Thoracic aorta (tissue), 2 donors: Measurements from ENCODE around the gene PNPLA6. TPM values are rescaled to one million over a fixed set of nuclear protein-coding genes. Genes with fewer than 3 reads are reported as not detected.
A peak's percentile ranks its signal among the peaks of the same experiment; 100 is the strongest.

Experiments used
- ATAC-seq: fragments of 150-250 bp; one replicate; pipeline ENCODE4 v1.8.0; 2017; ENCODE audit warnings: low read depth; ENCODE audit not compliant: insufficient number of reproducible peaks, low FRiP score
- DNase-seq: peaks from one replicate; pipeline ENCODE4 v3.0.0-alpha.2; 2020; ENCODE audit warnings: low spot score
- H3K27ac ChIP-seq, 2 donors: fragments of 200-600 bp; sonication (generic); 1 replicate in 1 of 2; 2 replicates in 1 of 2; pipeline ENCODE4 v1.5.1; 2016; ENCODE audit warnings: mild to moderate bottlenecking in 2 of 2, moderate library complexity in 2 of 2
- H3K27me3 ChIP-seq: fragments of 200-600 bp; sonication (generic); replicated peaks from 2 replicates; pipeline ENCODE4 v1.6.0; 2016; ENCODE audit warnings: mild to moderate bottlenecking; ENCODE audit not compliant: insufficient read depth
- H3K36me3 ChIP-seq: fragments of 200-600 bp; sonication (generic); one replicate; pipeline ENCODE4 v1.5.1; 2016
- H3K4me1 ChIP-seq, 2 donors: fragments of 200-600 bp; sonication (generic); 1 replicate in 1 of 2; 2 replicates in 1 of 2; pipeline versions ENCODE4 v1.5.1 to v1.6.0; 2016; ENCODE audit warnings: low read depth in 2 of 2, mild to moderate bottlenecking in 1 of 2; ENCODE audit not compliant: control insufficient read depth in 1 of 2
- H3K4me3 ChIP-seq: fragments of 200-600 bp; sonication (generic); 2 replicates; pipeline ENCODE4 v1.5.1; 2016; ENCODE audit warnings: mild to moderate bottlenecking
- H3K9me3 ChIP-seq: fragments of 200-600 bp; sonication (generic); 2 replicates; pipeline ENCODE4 v1.5.1; 2016
- total RNA-seq, 2 donors: library from RNA; depleted of rRNA; stranded (reverse); fragments of >200 nt; gene quantifications; one replicate each; pipeline versions ENCODE4 v1.1.0 to v1.2.3, GENCODE V29; 2016
- TF ChIP-seq, protein P1 (sequence below): fragments of 200-600 bp; sonication (generic); IDR thresholded peaks from one replicate; pipeline ENCODE4 v1.5.1; 2019; ENCODE audit warnings: antibody characterized with exemption

Gene PNPLA6
- total RNA-seq, 2 donors from 2014 or later, result 128 to 143 TPM

DNA sequence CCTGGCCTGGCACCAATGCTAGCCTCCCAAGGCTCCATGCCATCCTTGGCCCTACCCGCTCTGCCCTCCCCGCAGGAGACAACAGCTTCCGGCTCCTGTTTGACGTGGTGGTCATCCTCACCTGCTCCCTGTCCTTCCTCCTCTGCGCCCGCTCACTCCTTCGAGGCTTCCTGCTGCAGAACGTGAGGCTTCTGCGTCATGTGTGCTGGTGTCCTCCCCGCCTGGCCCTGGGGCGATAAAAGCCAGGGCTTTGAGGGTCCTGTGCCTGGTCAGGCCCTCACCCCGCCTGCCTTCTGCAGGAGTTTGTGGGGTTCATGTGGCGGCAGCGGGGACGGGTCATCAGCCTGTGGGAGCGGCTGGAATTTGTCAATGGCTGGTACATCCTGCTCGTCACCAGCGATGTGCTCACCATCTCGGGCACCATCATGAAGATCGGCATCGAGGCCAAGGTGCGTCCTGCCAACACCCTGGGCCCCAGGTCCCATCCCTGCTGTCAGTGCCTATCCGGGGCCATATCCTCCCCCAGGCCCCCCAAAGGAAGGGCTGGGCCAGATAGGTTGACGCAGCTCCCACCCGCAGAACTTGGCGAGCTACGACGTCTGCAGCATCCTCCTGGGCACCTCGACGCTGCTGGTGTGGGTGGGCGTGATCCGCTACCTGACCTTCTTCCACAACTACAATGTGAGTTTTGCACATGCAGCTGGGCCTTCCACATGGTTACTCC, 6.8 kb upstream of the PNPLA6 start:
- Histone ChIP-seq H3K9me3 (no peaks in the 10 kb centered on the region), H3K27ac (no peak overlapping the region), H3K27me3 (no peaks in the 10 kb centered on the region), H3K4me3 (no peak overlapping the region), H3K36me3 (peaks cover 9% of the 10 kb centered on the region), H3K4me1 (peaks cover 0 to 11% of the 10 kb centered on the region in 2 donors)
- no peak for DNase-seq
- TF ChIP-seq, protein P1, sequence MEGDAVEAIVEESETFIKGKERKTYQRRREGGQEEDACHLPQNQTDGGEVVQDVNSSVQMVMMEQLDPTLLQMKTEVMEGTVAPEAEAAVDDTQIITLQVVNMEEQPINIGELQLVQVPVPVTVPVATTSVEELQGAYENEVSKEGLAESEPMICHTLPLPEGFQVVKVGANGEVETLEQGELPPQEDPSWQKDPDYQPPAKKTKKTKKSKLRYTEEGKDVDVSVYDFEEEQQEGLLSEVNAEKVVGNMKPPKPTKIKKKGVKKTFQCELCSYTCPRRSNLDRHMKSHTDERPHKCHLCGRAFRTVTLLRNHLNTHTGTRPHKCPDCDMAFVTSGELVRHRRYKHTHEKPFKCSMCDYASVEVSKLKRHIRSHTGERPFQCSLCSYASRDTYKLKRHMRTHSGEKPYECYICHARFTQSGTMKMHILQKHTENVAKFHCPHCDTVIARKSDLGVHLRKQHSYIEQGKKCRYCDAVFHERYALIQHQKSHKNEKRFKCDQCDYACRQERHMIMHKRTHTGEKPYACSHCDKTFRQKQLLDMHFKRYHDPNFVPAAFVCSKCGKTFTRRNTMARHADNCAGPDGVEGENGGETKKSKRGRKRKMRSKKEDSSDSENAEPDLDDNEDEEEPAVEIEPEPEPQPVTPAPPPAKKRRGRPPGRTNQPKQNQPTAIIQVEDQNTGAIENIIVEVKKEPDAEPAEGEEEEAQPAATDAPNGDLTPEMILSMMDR, result no peak
- ATAC-seq, result no peak

DNA sequence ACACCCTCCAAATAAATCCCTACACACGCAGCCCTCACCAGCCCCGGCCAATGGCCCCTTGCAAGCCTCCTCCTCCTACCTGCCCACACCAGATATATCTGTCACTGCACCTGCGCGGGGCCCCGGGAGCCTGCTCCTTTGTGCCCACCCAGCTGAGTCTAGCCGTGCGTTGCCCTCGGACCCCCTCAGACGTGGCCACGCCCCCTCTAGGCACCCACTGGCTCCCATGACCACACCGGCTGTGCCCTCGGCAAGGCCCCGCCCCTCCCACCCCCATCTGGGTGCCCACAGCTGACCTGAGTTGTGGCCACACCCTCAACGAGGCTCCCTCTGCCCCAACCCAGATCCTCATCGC, 6.3 kb upstream of the PNPLA6 start:
- DNase-seq (no peak), ATAC-seq (no peak)
- Histone ChIP-seq H3K27me3 (no peaks in the 10 kb centered on the region), H3K4me1 (peaks cover 0 to 8% of the 10 kb centered on the region in 2 donors), H3K9me3 (no peaks in the 10 kb centered on the region), H3K36me3 (peaks cover 9% of the 10 kb centered on the region), H3K4me3 (no peak overlapping the region), H3K27ac (no peak overlapping the region)
- TF ChIP-seq, protein P1, result no peak

DNA sequence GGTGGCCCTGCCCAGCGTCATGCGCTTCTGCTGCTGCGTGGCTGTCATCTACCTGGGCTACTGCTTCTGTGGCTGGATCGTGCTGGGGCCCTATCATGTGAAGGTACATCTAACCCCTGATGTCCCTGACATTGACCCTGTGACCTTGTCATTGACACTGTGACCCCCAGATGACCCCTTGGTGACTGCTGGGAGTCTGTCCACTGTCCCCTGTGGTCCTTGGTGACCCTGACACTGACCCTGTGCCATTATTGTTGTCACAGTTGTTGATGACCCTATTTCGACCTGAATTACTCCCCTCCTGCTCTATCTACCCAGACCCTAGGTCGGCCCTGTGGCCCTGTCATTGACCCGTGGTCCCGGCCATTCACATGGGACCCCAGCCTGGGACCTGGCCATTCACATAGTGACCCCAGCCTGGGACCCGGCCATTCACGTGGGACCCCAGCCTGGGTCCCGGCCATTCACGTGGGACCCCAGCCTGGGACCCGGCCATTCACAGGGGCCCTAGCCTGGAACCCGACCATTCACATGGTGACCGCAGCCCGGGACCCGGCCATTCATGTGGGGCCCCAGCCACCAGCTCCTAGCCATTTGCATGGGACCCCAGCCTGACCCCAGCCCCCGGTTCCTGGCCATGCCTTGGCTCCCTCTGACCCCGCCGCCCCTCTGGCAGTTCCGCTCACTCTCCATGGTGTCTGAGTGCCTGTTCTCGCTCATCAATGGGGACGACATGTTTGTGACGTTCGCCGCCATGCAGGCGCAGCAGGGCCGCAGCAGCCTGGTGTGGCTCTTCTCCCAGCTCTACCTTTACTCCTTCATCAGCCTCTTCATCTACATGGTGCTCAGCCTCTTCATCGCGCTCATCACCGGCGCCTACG, 5.7 kb upstream of the PNPLA6 start:
- Histone ChIP-seq H3K27me3 (no peaks in the 10 kb centered on the region), H3K27ac (no peak overlapping the region), H3K9me3 (no peaks in the 10 kb centered on the region), H3K4me1 (peaks cover 0 to 8% of the 10 kb centered on the region in 2 donors), H3K36me3 (peaks cover 6% of the 10 kb centered on the region), H3K4me3 (no peak overlapping the region)
- ATAC-seq (no peak), DNase-seq (no peak)
- TF ChIP-seq, protein P1, result no peak

DNA sequence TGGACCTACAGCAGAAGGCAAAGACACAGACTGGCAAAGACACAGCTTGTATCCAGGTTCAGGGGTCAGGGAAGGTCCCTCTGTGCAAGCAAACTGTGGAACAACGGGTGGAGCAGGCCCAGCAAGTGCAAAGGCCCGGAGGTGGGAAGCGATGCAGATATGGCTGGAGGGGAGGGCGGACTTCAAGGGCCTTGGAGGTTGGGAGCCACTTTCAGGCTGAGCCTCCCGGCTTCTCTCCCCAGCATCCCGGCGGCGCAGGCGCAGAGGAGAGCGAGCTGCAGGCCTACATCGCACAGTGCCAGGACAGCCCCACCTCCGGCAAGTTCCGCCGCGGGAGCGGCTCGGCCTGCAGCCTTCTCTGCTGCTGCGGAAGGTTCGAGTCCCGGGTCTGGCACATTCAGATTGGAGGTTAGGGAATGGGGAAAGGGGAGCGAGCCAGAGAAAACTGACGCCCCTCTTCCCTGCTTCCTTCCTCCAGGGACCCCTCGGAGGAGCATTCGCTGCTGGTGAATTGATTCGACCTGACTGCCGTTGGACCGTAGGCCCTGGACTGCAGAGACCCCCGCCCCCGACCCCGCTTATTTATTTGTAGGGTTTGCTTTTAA, 2.1 kb upstream of the PNPLA6 start:
- peak overlapping the region; percentile 85 to 91 for H3K27ac ChIP-seq
- no peaks in the 10 kb centered on the region for H3K9me3 ChIP-seq
- TF ChIP-seq, protein P1, result no peak
- H3K4me1 ChIP-seq, result peaks cover 4 to 17% of the 10 kb centered on the region in 2 donors
- peak overlapping the region; percentile 94 for H3K4me3 ChIP-seq
- no peaks in the 10 kb centered on the region for H3K27me3 ChIP-seq
- peaks cover 14% of the 10 kb centered on the region for H3K36me3 ChIP-seq
- ATAC-seq (no peak), DNase-seq (no peak)

DNA sequence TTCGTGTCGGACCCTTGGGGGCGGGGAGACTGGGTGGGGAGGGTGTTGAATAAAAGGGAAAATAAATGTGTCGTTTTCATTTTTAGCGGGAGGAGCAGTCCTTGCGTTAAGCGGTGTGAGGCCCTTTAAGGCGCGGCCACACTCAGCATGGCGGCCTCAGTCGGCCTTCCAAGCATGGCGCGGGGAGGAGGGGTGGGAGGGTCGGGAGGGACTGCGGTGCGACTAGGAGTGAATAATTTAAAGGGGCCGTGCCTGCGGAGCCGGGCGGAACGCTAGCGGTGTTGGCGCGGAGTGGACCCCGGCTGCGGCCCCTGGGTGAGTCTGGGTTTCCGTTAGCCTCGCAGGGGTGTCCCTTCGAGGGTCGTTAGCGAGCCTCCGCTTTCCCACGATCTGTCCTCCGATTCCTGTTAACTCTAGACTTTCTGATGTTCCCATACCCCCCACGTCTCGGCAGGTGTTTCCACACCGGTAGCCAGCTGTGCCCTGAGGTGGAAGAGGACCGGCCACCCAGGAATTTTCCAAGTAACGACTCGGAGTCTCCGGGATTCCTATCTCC, 1.5 kb upstream of the PNPLA6 start:
- TF ChIP-seq, protein P1, result no peak
- H3K4me1 ChIP-seq, result peaks cover 4 to 17% of the 10 kb centered on the region in 2 donors
- ATAC-seq (peak; percentile 32), DNase-seq (peak; percentile 53)
- peak overlapping the region; percentile 94 for H3K4me3 ChIP-seq
- H3K27ac ChIP-seq, result peak overlapping the region; percentile 85 to 91
- H3K36me3 ChIP-seq, result peaks cover 20% of the 10 kb centered on the region
- no peaks in the 10 kb centered on the region for H3K27me3 ChIP-seq
- H3K9me3 ChIP-seq, result no peaks in the 10 kb centered on the region
